ENCODE results near the gene NAXD. TPM values are rescaled to one million over a fixed set of nuclear protein-coding genes. Genes with fewer than 3 reads are reported as not detected.
"Not testable (repeated sequence)": the region's sequence is repeated elsewhere in the genome, so short reads cannot be mapped to it uniquely, and the experiment has no call there.

The NAXD gene
- total RNA-seq, 4 donors from 2014 or later: 27.1 to 43.2 (median 35.8) TPM

- H3K36me3 ChIP-seq: peaks cover 0 to 64% (median 0%) of the 10 kb centered on the region in 3 donors
- no peaks in the 10 kb centered on the region for H3K27me3 ChIP-seq
- H3K4me1 ChIP-seq: no peaks in the 10 kb centered on the region
- TF ChIP-seq CTCF (IDR thresholded peaks at IDR 0.05): no peak
- TF ChIP-seq POLR2A (IDR thresholded peaks at IDR 0.05): no peak
- no peak overlapping the region for H3K4me3 ChIP-seq
- no peak overlapping the region for H3K27ac ChIP-seq
- no peak for DNase-seq
- peaks cover 0 to 4% (median 0%) of the 10 kb centered on the region in 4 donors for H3K9me3 ChIP-seq
Measured at GRCh38 chr13:110664673-110665072, 49.3 kb downstream of the NAXD start.

GRCh38 chr13:110665491-110666254 lies 50.3 kb downstream of the NAXD start:
- Histone ChIP-seq H3K4me1 (no peaks in the 10 kb centered on the region), H3K4me3 (no peak overlapping the region), H3K27ac (peak overlapping the region in 2 of 4 donors; percentile 11), H3K36me3 (peaks cover 0 to 70% (median 0%) of the 10 kb centered on the region in 3 donors), H3K9me3 (peaks cover 0 to 4% (median 0%) of the 10 kb centered on the region in 4 donors), H3K27me3 (no peaks in the 10 kb centered on the region)
- TF ChIP-seq POLR2A (IDR thresholded peaks at IDR 0.05) (no peak), CTCF (IDR thresholded peaks at IDR 0.05) (no peak)
- DNase-seq: peak in 1 of 3 donors; percentile 38

- H3K36me3 ChIP-seq: peaks cover 0 to 70% (median 0%) of the 10 kb centered on the region in 3 donors
- no peaks in the 10 kb centered on the region for H3K9me3 ChIP-seq
- TF ChIP-seq POLR2A (IDR thresholded peaks at IDR 0.05) (no peak), CTCF (IDR thresholded peaks at IDR 0.05) (no peak)
- H3K27me3 ChIP-seq: no peaks in the 10 kb centered on the region
- peak overlapping the region in 1 of 4 donors; percentile 11 for H3K27ac ChIP-seq
- DNase-seq: peak in 1 of 3 donors; percentile 45
- H3K4me1 ChIP-seq: no peaks in the 10 kb centered on the region
- H3K4me3 ChIP-seq: no peak overlapping the region
Measured at GRCh38 chr13:110666255-110666533, 50.8 kb downstream of the NAXD start.

- DNase-seq: no peak
- Histone ChIP-seq H3K9me3 (no peaks in the 10 kb centered on the region), H3K27me3 (no peaks in the 10 kb centered on the region), H3K4me3 (no peak overlapping the region), H3K27ac (no peak overlapping the region), H3K36me3 (peaks cover 0 to 45% (median 0%) of the 10 kb centered on the region in 3 donors), H3K4me1 (no peaks in the 10 kb centered on the region)
- TF ChIP-seq CTCF (IDR thresholded peaks at IDR 0.05) (no peak), POLR2A (IDR thresholded peaks at IDR 0.05) (no peak)
Measured at GRCh38 chr13:110669036-110669435, 53.7 kb downstream of the NAXD start.

GRCh38 chr13:110669814-110670213 lies 54.5 kb downstream of the NAXD start:
- not testable (repeated sequence) for H3K9me3 ChIP-seq, H3K4me3 ChIP-seq, H3K4me1 ChIP-seq, DNase-seq, H3K27me3 ChIP-seq, H3K27ac ChIP-seq
- peaks cover 0 to 42% (median 0%) of the 10 kb centered on the region in 3 donors for H3K36me3 ChIP-seq
